Renal cortical epithelial cell (primary cell): ENCODE data around the gene LGALS7. TPM values are rescaled to one million over a fixed set of nuclear protein-coding genes. Genes with fewer than 3 reads are reported as not detected.
"Not testable (repeated sequence)": the region's sequence is repeated elsewhere in the genome, so short reads cannot be mapped to it uniquely, and the experiment has no call there.

Experiments used
- DNase-seq: peaks from one replicate; pipeline ENCODE4 v3.0.0-alpha.2; 2011; ENCODE audit warnings: low read depth
- total RNA-seq: library from RNA; depleted of rRNA; stranded (reverse); fragments of >200 nt; gene quantifications from 2 replicates; pipeline ENCODE4 v1.2.3, GENCODE V29; 2014

The LGALS7 gene
- total RNA-seq, 1 donor from 2014 or later, result not detected

DNA sequence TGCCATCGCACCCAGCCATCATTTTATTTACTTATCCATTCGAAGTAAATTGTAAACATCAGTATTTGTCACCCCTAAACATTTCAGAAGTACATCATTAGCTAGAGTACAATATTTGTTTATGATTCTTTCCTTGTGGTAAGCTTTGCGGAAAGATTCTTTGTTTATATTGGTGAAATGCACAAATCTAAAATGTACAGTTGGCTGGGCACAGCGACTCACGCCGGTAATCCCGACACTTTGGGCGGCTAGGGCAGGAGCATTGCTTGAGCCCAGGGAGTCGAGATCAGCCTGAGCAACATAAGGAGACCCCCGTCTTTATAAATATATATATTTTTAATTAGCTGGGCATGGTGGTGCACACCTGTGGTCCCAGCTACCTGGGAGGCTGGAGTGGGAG, 25.8 kb upstream of the LGALS7 start:
- no peak for DNase-seq

DNA sequence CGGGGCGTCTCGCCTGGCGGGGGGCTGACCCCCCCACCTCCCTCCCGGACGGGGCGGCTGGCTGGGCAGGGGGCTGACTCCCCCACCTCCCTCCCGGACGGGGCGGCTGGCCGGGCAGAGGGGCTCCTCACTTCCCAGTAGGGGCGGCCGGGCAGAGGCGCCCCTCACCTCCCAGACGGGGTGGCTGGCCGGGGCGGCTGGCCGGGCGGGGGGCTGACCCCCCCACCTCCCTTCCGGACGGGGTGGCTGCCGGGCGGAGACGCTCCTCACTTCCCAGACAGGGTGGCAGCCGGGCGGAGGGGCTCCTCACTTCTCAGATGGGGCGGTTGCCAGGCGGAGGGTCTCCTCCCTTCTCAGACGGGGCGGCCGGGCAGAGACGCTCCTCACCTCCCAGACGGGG, 24.5 kb upstream of the LGALS7 start:
- DNase-seq, result not testable (repeated sequence)

DNA sequence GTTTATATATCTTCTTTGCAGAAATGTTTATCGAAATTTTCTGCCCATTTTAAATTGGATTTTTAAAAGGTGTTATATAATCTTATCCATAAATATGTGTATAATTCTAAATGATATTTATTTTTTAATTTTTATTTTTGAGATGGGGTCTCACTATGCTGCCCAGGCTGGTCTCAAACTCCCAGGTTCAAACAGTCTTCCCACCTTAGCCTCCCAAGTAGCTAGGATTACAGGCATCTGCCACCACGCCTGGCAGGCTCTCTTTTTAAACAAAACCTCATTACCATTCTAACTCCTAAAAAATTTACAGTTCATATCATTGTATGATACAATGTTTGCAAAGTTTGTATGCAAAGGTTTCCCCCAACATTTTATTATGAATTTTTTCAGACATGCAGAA, 22.8 kb upstream of the LGALS7 start:
- DNase-seq, result no peak

DNA sequence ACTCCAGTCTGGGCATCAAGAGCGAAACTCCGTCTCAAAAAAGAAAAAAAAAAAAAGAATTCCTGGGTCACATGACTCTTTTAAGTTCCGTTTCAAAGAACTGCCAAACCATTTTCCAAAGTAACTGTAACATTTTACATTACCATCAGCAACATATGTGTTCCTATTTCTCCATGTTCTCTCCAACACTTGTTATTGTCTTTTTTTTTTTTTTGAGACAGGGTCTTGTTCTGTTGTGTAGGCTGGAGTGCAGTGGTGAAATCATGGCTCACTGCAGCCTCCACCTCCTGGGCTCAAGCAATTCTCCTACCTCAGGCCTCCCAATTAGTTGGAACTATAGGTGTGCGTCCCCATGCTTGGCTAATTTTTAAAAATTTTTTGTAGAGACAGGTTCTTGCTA, 22.2 kb upstream of the LGALS7 start:
- no peak for DNase-seq

DNA sequence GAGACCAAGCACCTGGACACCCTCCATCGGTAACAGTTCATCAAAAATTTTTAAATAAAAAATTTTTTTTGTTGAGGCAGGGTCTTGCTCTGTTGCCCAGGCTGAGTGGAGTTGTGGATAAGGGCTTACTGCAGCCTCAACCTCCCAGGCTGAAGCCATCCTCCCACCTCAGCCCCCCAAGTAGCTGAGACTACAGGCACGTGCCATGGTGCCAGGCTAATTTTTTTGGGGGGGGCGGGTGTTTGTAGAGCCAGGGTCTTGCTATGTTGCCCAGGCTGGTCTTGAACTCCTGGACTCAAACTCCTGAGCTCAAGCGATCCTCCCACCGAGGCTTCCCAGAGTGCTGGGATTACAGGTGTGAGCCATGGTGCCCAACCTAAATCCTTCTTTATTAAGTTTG, 20.4 kb upstream of the LGALS7 start:
- DNase-seq, result no peak

DNA sequence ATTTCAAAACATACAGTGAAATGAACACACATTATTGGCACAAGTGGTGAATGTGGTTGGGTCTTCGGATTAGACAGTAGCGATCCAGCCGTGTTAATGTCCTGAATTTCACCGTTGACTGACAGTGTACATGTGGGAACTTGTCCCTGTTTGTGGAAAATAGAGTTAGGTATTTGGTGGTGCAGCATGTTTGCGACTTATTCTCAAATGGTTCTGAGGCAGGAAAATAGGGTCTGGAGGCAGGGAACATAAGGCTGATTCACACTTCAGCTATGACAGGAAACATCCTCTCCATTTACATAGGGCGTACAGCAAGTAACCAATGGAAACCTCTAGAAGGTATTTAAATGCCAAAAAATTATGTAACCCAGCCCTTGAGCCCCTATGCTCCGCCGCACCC, 19.9 kb upstream of the LGALS7 start:
- peak; percentile 45 for DNase-seq

DNA sequence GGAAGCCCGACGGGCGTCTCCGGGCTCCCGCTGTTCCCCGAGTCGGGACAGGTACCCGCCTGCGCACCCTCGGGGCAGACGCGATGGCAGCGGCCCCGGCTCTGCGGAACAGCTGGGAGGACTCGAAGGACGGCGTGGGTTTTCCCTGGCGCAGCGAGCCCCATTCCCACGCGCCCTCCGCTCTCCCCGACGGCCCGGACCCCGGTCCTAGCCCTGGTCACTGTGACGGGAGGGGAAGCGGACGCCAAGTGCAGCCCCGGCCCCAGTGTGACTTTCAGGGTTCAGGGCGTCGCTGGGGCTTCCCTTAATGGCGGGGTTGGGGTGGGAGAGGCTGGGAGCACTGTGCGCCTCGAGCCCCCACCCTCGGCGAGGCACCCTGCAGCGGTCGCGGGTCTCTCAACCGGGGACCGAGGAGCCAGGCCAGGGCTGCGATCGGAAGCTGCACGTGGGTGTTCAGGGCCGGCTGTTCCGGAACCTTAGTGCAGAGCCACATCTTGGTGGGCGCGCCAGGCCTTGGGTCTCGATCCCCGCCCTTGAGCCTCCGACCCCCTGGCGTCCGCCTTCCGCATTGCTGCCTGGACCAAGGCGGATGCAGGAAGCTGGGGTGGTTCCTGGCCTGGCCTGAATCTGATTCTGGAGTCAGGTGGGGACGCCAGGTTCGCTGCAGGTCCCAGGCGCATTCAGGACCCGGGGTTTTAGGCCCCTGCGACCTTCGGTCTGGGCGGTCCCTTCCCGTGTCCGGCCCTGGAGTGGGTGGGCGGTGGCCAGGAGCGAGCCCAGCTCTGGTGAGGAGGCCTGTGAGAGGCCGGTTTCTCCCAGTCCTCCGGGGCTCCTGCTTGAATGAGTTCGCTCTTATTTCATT, 19.2 kb upstream of the LGALS7 start:
- no peak for DNase-seq

DNA sequence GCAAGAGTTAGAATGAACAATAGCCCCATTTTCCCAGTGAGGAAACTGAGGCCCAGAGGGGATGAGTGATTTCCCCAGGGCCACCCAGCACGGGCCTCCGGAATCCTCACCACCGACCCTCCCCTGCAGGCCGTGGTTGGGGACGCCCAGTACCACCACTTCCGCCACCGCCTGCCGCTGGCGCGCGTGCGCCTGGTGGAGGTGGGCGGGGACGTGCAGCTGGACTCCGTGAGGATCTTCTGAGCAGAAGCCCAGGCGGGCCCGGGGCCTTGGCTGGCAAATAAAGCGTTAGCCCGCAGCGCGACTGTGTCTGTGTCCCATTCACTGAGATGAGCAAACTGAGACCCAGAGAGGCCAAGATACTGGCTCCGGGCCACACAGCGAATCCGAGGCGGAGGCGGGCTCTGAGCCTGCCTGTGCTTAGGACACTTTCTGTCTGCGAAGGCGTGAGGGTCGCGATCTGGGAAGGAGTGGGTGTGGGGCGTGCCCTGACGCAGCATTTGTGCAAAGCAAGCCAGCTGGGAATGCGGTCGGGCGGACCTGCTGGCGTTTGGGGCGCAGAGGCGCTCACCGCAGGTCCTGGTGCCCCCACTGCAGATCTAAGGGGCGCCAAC, 18.2 kb upstream of the LGALS7 start:
- DNase-seq, result not testable (repeated sequence)

DNA sequence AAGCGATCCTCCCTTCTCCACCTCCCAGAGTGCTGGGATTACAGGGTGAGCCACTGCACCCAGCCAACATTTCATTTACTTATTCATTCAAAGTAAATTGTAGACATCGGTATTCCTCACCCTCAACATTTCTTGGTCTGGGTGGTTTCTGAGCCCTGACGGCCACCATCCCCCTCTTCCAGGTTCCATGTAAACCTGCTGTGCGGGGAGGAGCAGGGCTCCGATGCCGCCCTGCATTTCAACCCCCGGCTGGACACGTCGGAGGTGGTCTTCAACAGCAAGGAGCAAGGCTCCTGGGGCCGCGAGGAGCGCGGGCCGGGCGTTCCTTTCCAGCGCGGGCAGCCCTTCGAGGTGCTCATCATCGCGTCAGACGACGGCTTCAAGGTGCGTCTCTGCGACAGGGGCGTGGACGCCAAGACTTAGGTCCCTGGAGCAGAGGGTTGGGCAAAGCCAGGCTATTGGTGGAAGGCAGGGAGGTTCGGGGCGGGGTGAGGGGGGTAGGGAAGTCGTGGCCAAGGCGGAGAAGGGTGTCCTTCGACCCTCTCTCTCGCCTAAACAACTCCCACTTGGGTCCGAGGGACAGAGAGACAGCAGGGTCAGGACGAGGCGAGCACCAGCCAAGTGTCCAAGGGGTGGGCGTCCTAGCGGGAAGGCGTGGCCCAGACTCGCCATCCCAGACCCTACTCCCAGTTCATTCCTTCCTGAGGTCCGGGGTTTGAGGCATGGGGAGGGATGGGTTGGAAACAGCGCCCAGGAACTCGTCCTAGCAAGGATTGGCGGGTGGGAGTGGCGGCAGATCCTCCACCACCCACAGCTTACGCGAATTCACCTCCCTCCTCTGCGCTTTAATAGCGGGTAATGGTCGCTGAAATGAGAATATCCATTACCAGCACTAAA, 17.4 kb upstream of the LGALS7 start:
- not testable (repeated sequence) for DNase-seq

DNA sequence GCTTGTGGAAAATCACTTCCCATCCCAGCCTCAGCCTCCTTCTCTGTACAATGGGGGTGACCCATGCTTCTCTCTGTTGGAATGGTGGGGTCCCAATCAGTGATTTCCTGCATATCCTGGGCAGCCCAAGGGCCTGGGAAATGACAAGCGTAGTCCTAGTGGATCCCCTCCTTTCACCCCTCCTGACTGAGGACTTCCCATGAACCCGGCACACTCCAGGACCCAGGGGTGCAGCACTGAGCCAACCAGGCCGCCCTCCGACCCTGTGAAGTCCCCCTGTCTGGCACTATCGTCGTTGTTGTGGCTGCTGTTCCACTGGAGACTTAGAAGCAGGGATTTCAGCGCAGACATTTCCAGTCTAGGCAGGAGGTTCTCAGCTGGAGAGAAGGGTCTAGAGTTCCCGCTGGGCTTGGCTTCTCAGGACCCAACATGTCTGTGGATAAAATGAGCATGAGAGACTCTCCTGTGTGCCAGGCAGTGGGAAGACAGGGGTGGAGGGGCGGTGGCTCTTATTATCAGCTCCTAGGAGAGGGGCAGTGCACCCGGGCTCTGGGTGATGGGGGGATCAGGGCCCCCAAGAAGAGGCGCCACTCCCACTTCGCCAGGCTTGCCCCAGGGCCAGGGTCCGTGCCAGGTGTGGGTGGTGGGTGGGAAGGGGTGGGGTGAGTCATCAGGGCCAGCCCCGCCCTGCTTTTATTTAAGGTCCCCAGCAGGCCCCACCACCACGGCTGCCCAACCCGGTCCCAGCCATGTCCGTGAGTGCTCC, 15.3 kb upstream of the LGALS7 start, which contains the start of gene LGALS7B:
Gene LGALS7B, plus strand, starts transcription at position 723 of the 766 bp plus-strand sequence. Its CDS starts 27 bp downstream, at position 750.
- DNase-seq, result no peak

DNA sequence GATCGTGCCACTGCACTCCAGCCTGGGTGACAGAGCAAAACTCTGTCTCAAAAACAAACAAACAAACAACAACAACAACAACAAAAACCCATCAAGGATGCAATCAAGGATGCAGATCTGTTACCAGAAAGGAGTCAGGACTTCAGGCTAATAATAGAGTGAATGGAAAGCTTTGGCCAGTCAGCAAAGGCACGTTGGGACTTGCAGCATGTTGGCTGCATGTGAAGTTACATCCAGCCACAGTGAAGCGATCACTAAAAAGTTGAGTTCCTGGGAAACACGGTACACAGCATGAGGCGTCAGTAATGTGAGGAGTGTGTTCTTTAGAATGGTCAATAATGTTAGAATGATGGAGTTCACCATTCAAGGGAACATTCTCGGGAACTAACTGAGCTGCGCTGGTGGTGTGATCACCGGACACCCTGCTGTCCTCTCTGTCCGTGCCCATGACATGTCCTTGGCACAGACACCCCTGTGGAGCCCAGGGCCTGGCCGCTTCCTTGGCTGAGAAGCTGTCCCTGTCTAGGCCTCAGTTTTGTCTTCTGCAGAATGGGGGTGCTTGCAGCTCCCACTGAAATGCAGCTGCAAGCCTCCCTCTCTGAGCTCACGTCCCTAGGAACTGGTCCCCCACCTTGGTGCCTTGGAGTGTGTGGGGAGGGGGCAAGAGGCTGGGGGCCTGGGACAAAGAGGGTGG, 13.4 kb upstream of the LGALS7 start:
- DNase-seq, result no peak

DNA sequence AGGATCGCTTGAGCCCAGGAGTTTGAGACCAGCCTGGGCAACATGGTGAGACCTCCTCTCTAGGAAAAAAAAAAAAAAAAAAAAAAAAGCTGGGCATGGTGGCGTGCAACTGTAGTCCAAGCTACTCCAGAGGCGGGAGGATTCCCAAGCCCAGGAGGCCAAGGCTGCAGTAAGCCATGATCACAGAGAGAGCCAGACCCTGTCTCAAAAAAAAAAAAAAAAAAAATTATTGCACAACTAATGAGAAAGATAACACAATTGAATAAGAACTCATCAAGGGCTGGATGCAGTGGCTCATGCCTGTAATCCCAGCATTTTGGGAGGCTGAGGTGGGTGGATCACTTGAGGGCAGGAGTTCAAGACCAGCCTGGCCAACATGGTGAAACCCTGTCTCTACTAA, 12.7 kb upstream of the LGALS7 start:
- DNase-seq, result not testable (repeated sequence)

DNA sequence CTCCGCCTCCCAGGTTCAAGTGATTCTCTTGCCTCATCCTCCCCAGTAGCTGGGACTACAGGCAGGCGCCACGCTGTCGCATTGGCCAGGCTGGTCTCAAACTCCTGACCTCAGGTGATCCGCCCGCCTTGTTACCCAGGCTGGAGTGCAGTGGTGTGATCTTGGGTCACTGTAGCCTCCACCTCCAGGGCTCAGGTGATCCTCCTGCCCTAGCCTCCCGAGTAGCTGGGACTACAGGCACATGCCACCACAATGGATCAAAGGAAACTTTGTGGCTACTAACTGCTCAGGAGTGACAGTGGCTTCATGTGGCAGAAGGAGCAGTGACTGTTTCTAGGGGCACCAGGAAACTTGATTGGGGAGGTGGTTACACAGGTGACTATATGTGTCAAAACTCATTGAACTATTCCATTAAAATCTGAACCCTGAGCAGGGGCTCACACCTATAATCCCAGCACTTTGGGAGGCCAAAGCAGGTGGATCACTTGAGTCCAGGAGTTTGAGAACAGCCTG, 11.9 kb upstream of the LGALS7 start:
- DNase-seq, result no peak

DNA sequence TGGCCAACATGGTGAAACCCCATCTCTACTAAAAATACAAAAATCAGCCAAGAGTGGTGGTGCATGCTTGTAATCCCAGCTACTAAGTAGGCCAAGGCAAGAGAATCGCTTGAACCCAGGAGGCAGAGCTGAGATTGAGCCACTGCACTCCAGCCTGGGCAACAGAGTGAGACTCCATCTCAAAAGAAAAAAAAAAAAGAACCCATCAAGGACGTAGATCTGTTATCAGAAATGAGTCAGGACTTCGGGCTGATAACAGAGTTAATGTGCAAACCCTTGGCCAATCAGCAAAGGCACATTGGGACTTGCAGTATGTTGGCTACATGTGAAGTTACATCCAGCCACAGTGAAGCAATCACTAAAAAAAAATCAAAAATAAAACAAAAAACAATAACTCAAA, 10.9 kb upstream of the LGALS7 start:
- no peak for DNase-seq

DNA sequence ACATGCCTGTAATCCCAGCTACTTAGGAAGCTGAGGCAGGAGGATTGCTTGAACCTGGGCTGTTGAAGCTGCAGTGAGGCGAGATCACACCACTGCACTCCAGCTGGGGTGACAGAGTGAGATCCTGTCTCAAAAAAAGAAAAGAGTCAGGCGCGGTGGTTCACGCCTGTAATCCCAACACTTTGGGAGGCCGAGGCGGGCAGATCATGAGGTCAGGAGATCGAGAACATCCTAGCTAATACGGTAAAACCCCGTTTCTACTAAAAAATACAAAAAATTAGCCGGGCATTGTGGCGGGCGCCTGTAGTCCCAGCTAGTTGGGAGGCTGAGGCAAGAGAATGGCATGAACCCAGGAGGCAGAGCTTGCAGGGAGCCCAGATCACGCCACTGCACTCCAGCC, 8.9 kb upstream of the LGALS7 start:
- DNase-seq, result not testable (repeated sequence)

DNA sequence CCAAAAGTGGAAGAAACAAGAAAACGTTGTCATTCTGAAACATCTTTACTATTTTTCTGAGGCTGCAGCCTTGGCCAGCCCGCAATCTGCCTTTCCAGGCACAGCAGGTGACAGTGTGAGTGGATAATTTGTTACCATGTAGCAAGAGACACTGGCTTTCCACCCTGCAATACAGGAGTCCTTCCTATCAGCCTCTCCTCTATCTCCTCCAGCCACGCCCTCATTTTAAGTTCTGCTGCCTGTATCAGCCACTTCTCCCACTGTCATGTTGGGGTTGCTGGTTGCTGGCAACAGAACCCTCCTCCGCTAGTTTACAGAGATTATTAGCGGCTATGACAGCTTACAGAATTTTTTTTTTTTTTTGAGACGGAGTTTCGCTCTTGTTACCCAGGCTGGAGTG, 7.7 kb upstream of the LGALS7 start:
- no peak for DNase-seq

DNA sequence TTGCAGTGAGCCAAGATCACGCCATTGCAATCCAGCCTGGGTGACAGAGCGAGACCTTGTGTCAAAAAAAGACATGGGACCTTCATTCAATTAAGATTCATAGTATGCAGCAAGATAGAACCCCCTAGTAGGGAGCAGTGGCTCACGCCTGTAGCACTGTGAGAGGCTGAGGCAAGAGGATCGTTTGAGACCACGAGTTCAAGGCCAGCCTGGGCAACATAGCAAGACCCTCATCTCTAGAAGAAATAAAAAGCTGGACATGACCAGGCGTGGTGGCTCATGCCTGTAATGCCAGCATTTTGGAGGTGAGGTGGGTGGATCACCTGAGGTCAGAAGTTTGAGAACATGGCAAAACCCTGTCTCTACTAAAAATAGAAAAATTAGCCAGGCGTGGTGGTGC, 7.1 kb upstream of the LGALS7 start:
- DNase-seq, result no peak

DNA sequence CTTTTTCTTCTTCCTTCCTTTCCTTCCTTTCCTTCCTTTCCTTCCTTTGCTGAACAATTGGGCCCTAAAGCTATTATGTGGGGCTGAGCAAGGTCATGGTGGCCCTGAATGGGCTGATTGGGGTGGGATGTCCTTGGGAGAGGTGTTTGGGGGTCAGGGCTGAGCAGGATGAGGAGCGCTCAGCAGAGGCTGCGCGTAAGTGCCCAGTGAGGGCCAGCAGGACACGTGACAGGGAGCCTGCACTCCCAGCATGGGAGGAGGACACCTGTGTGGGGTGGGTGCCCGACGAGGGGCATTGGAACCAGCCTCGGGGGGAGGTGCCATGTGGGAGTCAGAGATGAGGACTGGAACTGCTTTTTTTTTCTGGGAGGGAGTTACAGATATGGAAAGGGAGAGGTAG, 5.4 kb upstream of the LGALS7 start:
- DNase-seq, result no peak

DNA sequence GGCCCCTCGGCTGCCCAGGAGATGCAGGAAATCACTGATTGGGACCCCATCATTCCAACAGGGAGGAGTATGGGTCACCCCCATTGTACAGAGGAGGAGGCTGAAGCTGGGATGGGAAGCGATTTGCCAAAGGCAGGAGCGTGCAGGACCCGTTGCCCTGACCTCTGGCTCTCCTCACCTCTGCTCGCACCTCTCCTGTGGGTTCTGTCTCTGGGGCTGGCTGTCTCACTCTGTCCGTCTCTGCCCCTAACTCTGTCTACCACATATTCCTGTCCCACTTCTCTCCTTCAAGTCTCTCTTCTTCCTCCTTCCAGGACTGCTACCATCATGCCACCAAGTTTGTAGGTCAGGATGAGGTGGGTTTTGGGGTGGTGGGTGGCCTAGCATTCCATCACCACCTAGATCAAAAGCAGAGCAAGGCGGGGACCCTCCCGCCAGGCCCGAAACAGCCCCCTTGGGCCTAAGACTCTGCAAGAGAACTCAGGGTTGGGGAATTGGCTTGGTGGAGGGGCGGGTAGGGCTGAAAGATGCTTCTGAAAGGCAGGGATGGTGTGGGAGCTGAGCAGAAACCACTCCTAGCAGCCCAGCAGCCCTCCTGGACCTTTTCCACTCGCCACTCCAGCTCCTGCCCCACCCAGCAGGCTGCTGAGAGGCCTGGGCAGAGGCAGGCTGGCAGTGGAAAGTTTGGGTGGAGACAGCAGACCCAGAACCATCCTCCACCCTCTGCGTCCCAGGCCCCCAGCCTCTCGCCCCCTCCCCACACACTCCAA, 1.0 kb upstream of the LGALS7 start:
- DNase-seq, result no peak

DNA sequence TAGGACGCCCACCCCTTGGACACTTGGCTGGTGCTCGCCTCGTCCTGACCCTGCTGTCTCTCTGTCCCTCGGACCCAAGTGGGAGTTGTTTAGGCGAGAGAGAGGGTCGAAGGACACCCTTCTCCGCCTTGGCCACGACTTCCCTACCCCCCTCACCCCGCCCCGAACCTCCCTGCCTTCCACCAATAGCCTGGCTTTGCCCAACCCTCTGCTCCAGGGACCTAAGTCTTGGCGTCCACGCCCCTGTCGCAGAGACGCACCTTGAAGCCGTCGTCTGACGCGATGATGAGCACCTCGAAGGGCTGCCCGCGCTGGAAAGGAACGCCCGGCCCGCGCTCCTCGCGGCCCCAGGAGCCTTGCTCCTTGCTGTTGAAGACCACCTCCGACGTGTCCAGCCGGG, 1.7 kb downstream of the LGALS7 start:
- not testable (repeated sequence) for DNase-seq
